ENCODE data around the gene C17orf114.

Gene C17orf114

DNA sequence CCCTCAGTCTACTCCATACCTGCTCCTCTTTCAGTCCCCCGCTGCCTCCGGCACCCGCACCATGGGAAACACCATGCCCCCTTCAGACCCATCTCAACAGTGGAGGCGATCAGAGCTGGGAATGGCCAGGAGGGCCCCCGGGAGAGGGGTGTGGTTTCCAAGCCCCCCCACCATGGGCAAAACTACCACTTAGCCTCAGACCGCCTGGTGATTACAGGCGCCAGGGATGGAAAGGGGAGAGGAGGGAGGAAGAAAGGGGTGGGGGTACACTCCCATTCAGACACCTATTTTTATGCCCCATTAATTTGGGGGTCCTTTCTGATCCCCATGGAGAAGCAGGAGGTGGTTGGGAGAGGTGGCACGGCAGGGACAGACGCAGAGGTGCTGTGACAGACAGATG is at the start of gene C17orf114:
TSS of gene C17orf114 (minus strand) at position 101 of the 400 bp plus-strand sequence.
- peaks cover 12% of the 10 kb centered on the region for H3K4me1 Mint-ChIP-seq
- no peak within 1 kb of the TSS for H3K27ac Mint-ChIP-seq
- CTCF ChIA-PET = interaction anchor here (0.7 kb wide), 1 partner anchor 12 kb away, joined by 3 read pairs; no protein-coding TSS in a partner anchor
- POLR2A ChIA-PET = no interaction called here
- H3K27me3 Mint-ChIP-seq = no peaks in the 10 kb centered on the region
- peaks cover 19% of the 10 kb centered on the region for H3K36me3 Mint-ChIP-seq (ENCODE audit: low read depth)
- H3K9me3 Mint-ChIP-seq = no peaks in the 10 kb centered on the region
- no peak for DNase-seq
- H3K4me3 Mint-ChIP-seq = no peak within 1 kb of the TSS

DNA sequence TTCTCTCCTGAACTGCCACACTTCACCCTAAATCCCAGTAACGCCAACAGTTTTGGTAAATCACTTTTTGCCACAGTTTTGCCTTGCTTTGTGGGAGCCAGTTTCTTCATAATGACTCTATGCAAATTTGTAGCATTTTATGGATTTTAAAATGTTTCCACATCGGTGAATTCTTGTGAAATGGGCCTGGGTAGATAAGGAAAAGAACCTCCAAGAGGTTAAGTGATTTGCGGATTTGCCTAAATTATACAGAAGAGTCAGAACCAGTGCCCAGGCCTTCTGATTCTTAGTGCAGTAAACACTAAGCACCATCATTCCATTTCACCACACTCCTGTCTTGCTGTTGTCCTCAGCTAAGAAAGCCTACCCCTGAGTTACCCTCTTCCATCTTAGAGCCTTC is 49.0 kb upstream of the C17orf114 start:
- no peak for DNase-seq
- Mint-ChIP-seq H3K27ac (no peak overlapping the region), H3K36me3 (ENCODE audit: low read depth) (peaks cover 27% of the 10 kb centered on the region), H3K27me3 (no peaks in the 10 kb centered on the region), H3K9me3 (peaks cover 6% of the 10 kb centered on the region), H3K4me3 (no peak overlapping the region), H3K4me1 (peaks cover 22% of the 10 kb centered on the region)
- ChIA-PET POLR2A (no interaction called here), CTCF (no interaction called here)

GRCh38 chr17:4850246-4850645 is 48.1 kb upstream of the C17orf114 start:
- H3K4me1 Mint-ChIP-seq = peaks cover 22% of the 10 kb centered on the region
- no peaks in the 10 kb centered on the region for H3K27me3 Mint-ChIP-seq
- DNase-seq = no peak
- POLR2A ChIA-PET = no interaction called here
- H3K4me3 Mint-ChIP-seq = no peak overlapping the region
- H3K27ac Mint-ChIP-seq = no peak overlapping the region
- peaks cover 6% of the 10 kb centered on the region for H3K9me3 Mint-ChIP-seq
- CTCF ChIA-PET = no interaction called here
- H3K36me3 Mint-ChIP-seq (ENCODE audit: low read depth) = peaks cover 28% of the 10 kb centered on the region

DNA sequence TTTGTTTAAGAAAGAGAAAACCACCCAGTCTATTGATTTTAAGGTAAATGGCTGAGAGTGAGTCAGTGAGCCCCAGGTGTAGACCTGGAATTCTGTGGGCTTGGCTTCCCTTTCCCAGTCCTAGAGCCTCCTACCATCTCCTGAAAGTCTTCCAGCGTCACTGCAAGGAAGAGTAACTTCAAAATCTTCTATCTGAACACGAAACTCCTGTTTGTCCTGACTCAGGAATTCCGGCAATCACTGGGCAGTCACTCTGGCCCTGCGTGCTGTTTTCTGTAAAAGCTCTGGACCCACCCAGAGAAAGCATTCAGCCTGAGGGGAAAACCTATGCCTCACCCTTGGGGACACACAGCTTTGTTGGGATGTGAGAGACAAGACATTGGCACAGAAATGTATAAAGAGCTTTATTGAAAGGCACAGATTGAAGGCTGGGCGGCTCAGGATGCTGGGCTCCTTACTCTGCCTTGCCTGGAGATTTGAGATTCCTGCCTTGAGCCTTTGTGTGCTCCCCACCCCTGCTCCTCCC is 46.9 kb upstream of the C17orf114 start:
- Mint-ChIP-seq H3K36me3 (ENCODE audit: low read depth) (peaks cover 26% of the 10 kb centered on the region), H3K9me3 (peaks cover 6% of the 10 kb centered on the region), H3K27ac (no peak overlapping the region), H3K4me3 (no peak overlapping the region), H3K4me1 (peaks cover 17% of the 10 kb centered on the region), H3K27me3 (no peaks in the 10 kb centered on the region)
- DNase-seq = no peak
- ChIA-PET POLR2A (no interaction called here), CTCF (no interaction called here)

DNA sequence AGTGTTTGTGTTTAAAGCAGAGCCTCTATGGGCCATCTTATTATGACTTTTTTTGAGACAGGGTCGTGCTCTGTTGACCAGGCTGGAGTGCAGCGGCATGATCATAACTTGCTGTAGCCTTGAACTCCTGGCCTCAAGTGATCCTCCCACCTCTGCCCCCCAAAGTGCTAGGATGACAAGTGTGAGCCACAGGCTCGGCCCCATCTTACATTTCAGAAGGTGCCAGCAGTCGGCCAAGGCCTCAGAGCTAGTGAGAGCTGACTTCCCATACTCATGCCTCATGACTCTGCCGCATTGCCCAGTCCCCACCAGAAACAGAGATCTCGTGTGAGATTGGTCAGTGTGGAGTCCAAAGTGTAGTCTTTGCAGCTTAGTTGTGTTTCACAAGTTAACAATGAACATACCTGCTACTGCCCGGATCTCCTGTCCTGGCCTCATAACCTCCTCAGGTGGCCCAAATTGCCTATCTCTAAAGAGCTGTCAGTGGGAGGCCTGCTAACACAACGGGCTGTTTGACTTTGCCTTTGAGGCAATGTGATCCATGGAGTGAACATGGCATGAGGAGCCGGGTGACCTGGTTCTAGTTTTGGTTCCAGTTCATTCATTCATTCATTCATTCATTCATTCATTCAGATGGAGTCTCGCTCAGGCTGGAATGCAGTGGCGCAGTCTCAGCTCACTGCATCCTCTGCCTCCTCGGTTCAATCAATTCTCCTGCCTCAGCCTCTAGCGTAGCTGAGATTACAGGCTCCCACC is 44.7 kb upstream of the C17orf114 start:
- Mint-ChIP-seq H3K36me3 (ENCODE audit: low read depth) (peaks cover 13% of the 10 kb centered on the region), H3K4me1 (peaks cover 11% of the 10 kb centered on the region), H3K27me3 (no peaks in the 10 kb centered on the region), H3K9me3 (no peaks in the 10 kb centered on the region), H3K4me3 (no peak overlapping the region), H3K27ac (no peak overlapping the region)
- CTCF ChIA-PET = interaction anchor here (0.6 kb wide), 1 partner anchor 282 kb away, joined by 3 read pairs; no protein-coding TSS in a partner anchor
- no peak for DNase-seq
- POLR2A ChIA-PET = no interaction called here

GRCh38 chr17:4845118-4845517 is 43.0 kb upstream of the C17orf114 start:
- Mint-ChIP-seq H3K27ac (no peak overlapping the region), H3K4me3 (no peak overlapping the region), H3K36me3 (ENCODE audit: low read depth) (peaks cover 8% of the 10 kb centered on the region), H3K4me1 (peaks cover 22% of the 10 kb centered on the region), H3K27me3 (no peaks in the 10 kb centered on the region), H3K9me3 (no peaks in the 10 kb centered on the region)
- ChIA-PET POLR2A (no interaction called here), CTCF (no interaction called here)
- no peak for DNase-seq

GRCh38 chr17:4843321-4844000 is 41.3 kb upstream of the C17orf114 start:
- Mint-ChIP-seq H3K4me3 (no peak overlapping the region), H3K9me3 (no peaks in the 10 kb centered on the region), H3K27ac (no peak overlapping the region), H3K36me3 (ENCODE audit: low read depth) (peaks cover 5% of the 10 kb centered on the region), H3K4me1 (peaks cover 33% of the 10 kb centered on the region), H3K27me3 (no peaks in the 10 kb centered on the region)
- no peak for DNase-seq
- ChIA-PET CTCF (no interaction called here), POLR2A (no interaction called here)

GRCh38 chr17:4842376-4842775 is 40.2 kb upstream of the C17orf114 start:
- H3K27me3 Mint-ChIP-seq = no peaks in the 10 kb centered on the region
- H3K9me3 Mint-ChIP-seq = no peaks in the 10 kb centered on the region
- H3K36me3 Mint-ChIP-seq (ENCODE audit: low read depth) = peaks cover 9% of the 10 kb centered on the region
- POLR2A ChIA-PET = no interaction called here
- H3K4me1 Mint-ChIP-seq = peaks cover 38% of the 10 kb centered on the region
- no peak overlapping the region for H3K27ac Mint-ChIP-seq
- H3K4me3 Mint-ChIP-seq = no peak overlapping the region
- CTCF ChIA-PET = no interaction called here
- no peak for DNase-seq

- CTCF ChIA-PET = no interaction called here
- POLR2A ChIA-PET = no interaction called here
Observed at GRCh38 chr17:4840893-4841242, 38.7 kb upstream of the C17orf114 start.

GRCh38 chr17:4839965-4840892 is 38.1 kb upstream of the C17orf114 start:
- ChIA-PET CTCF (no interaction called here), POLR2A (no interaction called here)
- peaks cover 13% of the 10 kb centered on the region for H3K36me3 Mint-ChIP-seq (ENCODE audit: low read depth)
- peaks cover 50% of the 10 kb centered on the region for H3K4me1 Mint-ChIP-seq
- no peak overlapping the region for H3K27ac Mint-ChIP-seq
- no peaks in the 10 kb centered on the region for H3K27me3 Mint-ChIP-seq
- no peaks in the 10 kb centered on the region for H3K9me3 Mint-ChIP-seq
- DNase-seq = no peak
- no peak overlapping the region for H3K4me3 Mint-ChIP-seq

More at GRCh38 chr17:4840893-4841242, 38.7 kb upstream of the C17orf114 start:
- no peaks in the 10 kb centered on the region for H3K27me3 Mint-ChIP-seq
- H3K9me3 Mint-ChIP-seq = no peaks in the 10 kb centered on the region
- H3K4me1 Mint-ChIP-seq = peaks cover 44% of the 10 kb centered on the region
- no peak for DNase-seq
- no peak overlapping the region for H3K27ac Mint-ChIP-seq
- H3K36me3 Mint-ChIP-seq (ENCODE audit: low read depth) = peaks cover 15% of the 10 kb centered on the region
- no peak overlapping the region for H3K4me3 Mint-ChIP-seq

DNA sequence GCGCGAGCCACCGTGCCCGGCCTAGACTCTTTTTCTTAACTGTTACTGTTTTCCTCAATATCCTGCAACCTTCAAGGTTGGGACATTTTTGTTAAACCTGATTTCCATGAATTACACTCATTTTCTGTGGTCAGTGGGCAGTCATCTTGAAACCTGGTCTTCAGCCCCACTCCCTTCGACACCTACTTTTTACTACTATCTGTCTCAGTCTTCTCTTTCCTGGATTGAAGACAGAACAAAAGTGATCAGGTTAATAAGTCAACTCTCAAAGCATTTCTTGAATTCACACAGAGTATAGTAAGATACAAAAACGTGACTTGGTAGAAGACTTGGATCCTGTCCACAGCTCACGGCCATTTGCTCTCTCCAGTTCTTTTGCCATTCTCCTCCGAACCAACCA is 37.1 kb upstream of the C17orf114 start:
- H3K27ac Mint-ChIP-seq = no peak overlapping the region
- ChIA-PET POLR2A (interaction anchor here (1.2 kb wide), 1 partner anchor 19 kb away, joined by 4 read pairs; no protein-coding TSS in a partner anchor), CTCF (no interaction called here)
- no peak for DNase-seq
- H3K36me3 Mint-ChIP-seq (ENCODE audit: low read depth) = peaks cover 15% of the 10 kb centered on the region
- H3K9me3 Mint-ChIP-seq = no peaks in the 10 kb centered on the region
- H3K27me3 Mint-ChIP-seq = no peaks in the 10 kb centered on the region
- peaks cover 61% of the 10 kb centered on the region for H3K4me1 Mint-ChIP-seq
- no peak overlapping the region for H3K4me3 Mint-ChIP-seq

DNA sequence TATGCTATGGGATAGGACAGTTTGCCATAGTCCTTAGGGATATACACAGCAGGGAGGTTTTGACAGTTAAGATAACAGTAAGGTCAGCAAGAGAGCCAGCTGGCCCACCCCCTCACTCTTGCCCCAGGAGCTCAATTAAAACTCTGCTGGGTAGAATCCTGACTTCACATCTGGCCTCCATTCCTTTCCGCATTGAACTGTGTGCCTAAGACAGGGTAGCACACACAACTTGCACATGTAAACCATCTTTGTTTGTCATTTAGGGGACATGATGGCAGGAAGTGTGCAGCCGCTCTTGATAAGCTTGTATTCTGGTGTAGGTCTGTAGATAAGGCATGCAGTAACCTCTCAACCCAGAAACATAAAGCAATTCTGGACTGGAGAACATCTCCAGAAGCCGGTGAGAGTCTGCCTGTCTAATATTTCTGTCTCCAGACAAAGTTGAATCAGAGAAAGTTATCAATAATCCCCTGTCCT is 36.2 kb upstream of the C17orf114 start:
- ChIA-PET CTCF (interaction anchor here (1.0 kb wide), 1 partner anchor 48 kb away, joined by 4 read pairs; no protein-coding TSS in a partner anchor), POLR2A (interaction anchor here (1.0 to 1.3 kb wide), 3 partner anchors 20 to 130 kb away, joined by 3 to 4 read pairs (median 3); no protein-coding TSS in a partner anchor)
- H3K4me1 Mint-ChIP-seq = peaks cover 66% of the 10 kb centered on the region

More for the DNA sequence above, 36.2 kb upstream of the C17orf114 start:
- no peak overlapping the region for H3K27ac Mint-ChIP-seq
- H3K9me3 Mint-ChIP-seq = no peaks in the 10 kb centered on the region
- no peaks in the 10 kb centered on the region for H3K27me3 Mint-ChIP-seq
- no peak overlapping the region for H3K4me3 Mint-ChIP-seq
- DNase-seq = no peak
- peaks cover 17% of the 10 kb centered on the region for H3K36me3 Mint-ChIP-seq (ENCODE audit: low read depth)

Measured in activated CD4-positive, alpha-beta memory T cell treated with anti-CD3 and anti-CD28 coated beads, Interleukin-2, amount 10 ng/mL, durations not matched to agents 7 days and 5 days (primary cell).